22Rv1 (cell line): Measurements from ENCODE around the gene WDR90.

Experiments
- H3K27ac ChIP-seq: fragments of 450-650 bp; 2 replicates; pipeline ENCODE4 v1.5.1; 2017
- CTCF ChIP-seq: fragments of 450-650 bp; IDR thresholded peaks from 2 replicates; pipeline ENCODE4 v1.5.1; 2017; ENCODE audit warnings: mild to moderate bottlenecking
- ZFX ChIP-seq: fragments of 450-650 bp; IDR thresholded peaks from 2 replicates; pipeline ENCODE4 v1.6.1; 2017; ENCODE audit warnings: antibody characterized with exemption, borderline replicate concordance

WDR90 gene

GRCh38 chr16:648781-649589 lies at the start of gene WDR90:
WDR90 (plus strand) TSS chr16:649365; CDS start chr16:649417, 52 bp downstream.
- H3K27ac ChIP-seq = peak within 1 kb of the TSS; percentile 96
- TF ChIP-seq ZFX (no peak), CTCF (no peak)

GRCh38 chr16:600781-601180 lies 48.4 kb upstream of the WDR90 start:
- TF ChIP-seq ZFX (no peak), CTCF (no peak)
- no peak overlapping the region for H3K27ac ChIP-seq

- H3K27ac ChIP-seq = no peak overlapping the region
- TF ChIP-seq CTCF (no peak), ZFX (no peak)
These were observed 45.2 kb upstream of the WDR90 start for GRCh38 chr16:603933-604332.

DNA sequence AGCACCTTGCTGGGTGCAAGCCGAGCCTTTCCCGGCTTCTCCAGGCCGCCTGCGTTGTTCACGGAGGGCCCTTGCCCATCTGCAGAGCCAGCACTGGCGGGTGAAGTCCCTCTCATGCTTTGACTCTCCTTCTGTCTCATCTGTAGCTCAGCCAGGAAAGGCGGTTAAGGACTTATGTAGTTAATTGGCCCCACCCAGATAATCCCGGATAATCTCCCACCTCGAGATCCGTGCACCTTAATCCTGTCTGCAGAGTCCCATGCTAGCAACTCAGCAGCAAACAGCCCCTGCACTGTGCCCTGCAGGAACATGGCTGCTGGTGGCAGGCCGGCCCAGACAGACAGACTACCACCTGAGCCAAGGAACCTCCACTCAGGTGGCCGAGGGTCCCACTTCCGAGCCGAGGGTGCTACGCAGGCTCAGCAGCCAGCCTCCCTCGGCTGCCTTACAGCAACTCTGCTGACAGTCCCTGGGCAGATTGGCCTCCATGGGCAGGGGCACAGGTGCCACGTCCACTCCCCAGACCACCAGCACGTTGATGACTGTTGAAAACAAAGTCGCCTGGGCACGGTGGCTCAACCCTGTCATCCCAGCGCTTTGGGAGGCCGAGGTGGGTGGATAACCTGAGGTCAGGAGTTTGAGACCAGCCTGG lies 42.4 kb upstream of the WDR90 start:
- no peak overlapping the region for H3K27ac ChIP-seq
- TF ChIP-seq CTCF = no peak
- no peak for TF ChIP-seq ZFX

- TF ChIP-seq CTCF (no peak), ZFX (no peak)
These were observed 41.1 kb upstream of the WDR90 start for GRCh38 chr16:608019-608418.

GRCh38 chr16:609316-609715 lies 39.8 kb upstream of the WDR90 start:
- TF ChIP-seq CTCF (no peak), ZFX (no peak)

More at GRCh38 chr16:608019-608418, 41.1 kb upstream of the WDR90 start:
- H3K27ac ChIP-seq = no peak overlapping the region

DNA sequence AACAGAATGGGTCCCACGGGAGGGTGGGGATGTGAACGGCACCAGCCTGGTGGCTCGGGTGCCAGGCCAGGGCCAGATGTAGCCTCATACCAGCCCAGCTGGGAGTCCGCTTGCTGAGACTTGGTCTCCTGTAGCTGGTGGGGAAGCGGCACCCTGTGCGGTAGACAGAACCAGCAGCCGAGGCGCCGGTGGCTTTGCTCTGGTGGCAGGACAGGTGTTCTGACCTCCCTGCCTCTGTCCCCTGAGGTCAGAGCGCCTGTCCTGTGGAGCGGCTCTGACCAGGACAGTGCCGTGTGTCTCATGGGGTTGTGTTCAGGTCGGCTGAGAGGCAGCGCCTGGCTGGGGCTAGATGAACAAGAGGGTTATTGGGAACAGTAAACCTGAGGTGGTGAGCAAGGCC lies 39.2 kb upstream of the WDR90 start:
- H3K27ac ChIP-seq = no peak overlapping the region

More at GRCh38 chr16:609316-609715, 39.8 kb upstream of the WDR90 start:
- H3K27ac ChIP-seq = no peak overlapping the region

More for the DNA sequence above, 39.2 kb upstream of the WDR90 start:
- TF ChIP-seq CTCF = no peak
- no peak for TF ChIP-seq ZFX
